SK-N-SH treated with all-trans-retinoic acid at 6 μM for 48 hours (cell line): ENCODE data around the gene PPP1R18.

Experiments used
- ARNTL ChIP-seq: fragments of 450-650 bp; formaldehyde crosslinking; IDR thresholded peaks from 2 replicates; pipeline ENCODE4 v1.5.0; 2020; ENCODE audit warnings: low read depth, mild to moderate bottlenecking, moderate library complexity, borderline replicate concordance
- CREB5 ChIP-seq: fragments of 250-450 bp; sonication (Bioruptor Pico); IDR thresholded peaks from 2 replicates; pipeline ENCODE4 v1.5.1; 2020; ENCODE audit warnings: low read depth, mild to moderate bottlenecking, moderate library complexity
- CSRNP3 ChIP-seq: fragments of 250-450 bp; sonication (Bioruptor Pico); IDR thresholded peaks from 2 replicates; pipeline ENCODE4 v1.5.1; 2021; ENCODE audit warnings: mild to moderate bottlenecking, moderate library complexity
- ESRRG ChIP-seq: fragments of 250-450 bp; sonication (Bioruptor Pico); IDR thresholded peaks from 2 replicates; pipeline ENCODE4 v1.6.1; 2021; ENCODE audit warnings: mild to moderate bottlenecking
- GLIS3 ChIP-seq: fragments of 250-450 bp; sonication (Bioruptor Pico); IDR thresholded peaks from 2 replicates; pipeline ENCODE4 v1.5.0; 2020; ENCODE audit warnings: mild to moderate bottlenecking, moderate library complexity
- ISL1 ChIP-seq: fragments of 250-450 bp; sonication (Bioruptor Pico); IDR thresholded peaks from 2 replicates; pipeline ENCODE4 v2.1.2; 2022; ENCODE audit warnings: mild to moderate bottlenecking, moderate library complexity
- PATZ1 ChIP-seq: fragments of 250-450 bp; sonication (Bioruptor Pico); IDR thresholded peaks from 2 replicates; pipeline ENCODE4 v1.8.0; 2020; ENCODE audit warnings: mild to moderate bottlenecking, moderate library complexity, borderline replicate concordance
- PPARA ChIP-seq: fragments of 250-450 bp; sonication (Bioruptor Pico); IDR thresholded peaks from 2 replicates; pipeline ENCODE4 v1.5.0; 2020; ENCODE audit warnings: mild to moderate bottlenecking, borderline replicate concordance
- TCF4 ChIP-seq: fragments of 250-450 bp; sonication (Bioruptor Pico); IDR thresholded peaks from 2 replicates; pipeline ENCODE4 v1.8.0; 2021; ENCODE audit warnings: mild to moderate bottlenecking, moderate library complexity, borderline replicate concordance
- TSHZ2 ChIP-seq: fragments of 250-450 bp; sonication (Bioruptor Pico); IDR thresholded peaks from 2 replicates; pipeline ENCODE4 v1.5.0; 2020; ENCODE audit warnings: mild to moderate bottlenecking, moderate library complexity
- ZC3H10 ChIP-seq: fragments of 250-450 bp; sonication (Bioruptor Pico); IDR thresholded peaks from 2 replicates; pipeline ENCODE4 v1.5.1; 2021; ENCODE audit warnings: mild to moderate bottlenecking, moderate library complexity
- ZFP3 ChIP-seq: fragments of 250-450 bp; sonication (Bioruptor Pico); IDR thresholded peaks from 2 replicates; pipeline ENCODE4 v1.5.0; 2020; ENCODE audit warnings: mild to moderate bottlenecking, moderate library complexity
- ZFP30 ChIP-seq: fragments of 450-650 bp; formaldehyde crosslinking; IDR thresholded peaks from 2 replicates; pipeline ENCODE4 v1.5.0; 2022; ENCODE audit warnings: mild to moderate bottlenecking, moderate library complexity
- ZNF8 ChIP-seq: fragments of 450-650 bp; formaldehyde crosslinking; IDR thresholded peaks from 2 replicates; pipeline ENCODE4 v1.5.0; 2020; ENCODE audit warnings: mild to moderate bottlenecking, moderate library complexity

- TF ChIP-seq PPARA (CRISPR knock-in tag) (no peak), GLIS3 (no peak), ESRRG (CRISPR knock-in tag) (no peak), CREB5 (CRISPR knock-in tag) (no peak), ZNF8 (CRISPR knock-in tag) (no peak), PATZ1 (CRISPR knock-in tag) (no peak), CSRNP3 (CRISPR knock-in tag) (no peak), ZFP3 (CRISPR knock-in tag) (0 out of 2 replicates have a peak, but pooled peaks have one; percentile 10), TCF4 (CRISPR knock-in tag) (no peak), TSHZ2 (CRISPR knock-in tag) (no peak), ISL1 (no peak), ARNTL (CRISPR knock-in tag) (no peak), ZFP30 (CRISPR knock-in tag) (no peak), ZC3H10 (no peak)
Measured at GRCh38 chr6:30730601-30731435, 44.4 kb upstream of the PPP1R18 start.
